ENCODE results near the gene PRCD.

GRCh38 chr17:76566988-76567431, 27.2 kb downstream of the PRCD start:
- no peak for TF ChIP-seq POLR2A (IDR thresholded peaks at IDR 0.05)
- TF ChIP-seq, protein P1, sequence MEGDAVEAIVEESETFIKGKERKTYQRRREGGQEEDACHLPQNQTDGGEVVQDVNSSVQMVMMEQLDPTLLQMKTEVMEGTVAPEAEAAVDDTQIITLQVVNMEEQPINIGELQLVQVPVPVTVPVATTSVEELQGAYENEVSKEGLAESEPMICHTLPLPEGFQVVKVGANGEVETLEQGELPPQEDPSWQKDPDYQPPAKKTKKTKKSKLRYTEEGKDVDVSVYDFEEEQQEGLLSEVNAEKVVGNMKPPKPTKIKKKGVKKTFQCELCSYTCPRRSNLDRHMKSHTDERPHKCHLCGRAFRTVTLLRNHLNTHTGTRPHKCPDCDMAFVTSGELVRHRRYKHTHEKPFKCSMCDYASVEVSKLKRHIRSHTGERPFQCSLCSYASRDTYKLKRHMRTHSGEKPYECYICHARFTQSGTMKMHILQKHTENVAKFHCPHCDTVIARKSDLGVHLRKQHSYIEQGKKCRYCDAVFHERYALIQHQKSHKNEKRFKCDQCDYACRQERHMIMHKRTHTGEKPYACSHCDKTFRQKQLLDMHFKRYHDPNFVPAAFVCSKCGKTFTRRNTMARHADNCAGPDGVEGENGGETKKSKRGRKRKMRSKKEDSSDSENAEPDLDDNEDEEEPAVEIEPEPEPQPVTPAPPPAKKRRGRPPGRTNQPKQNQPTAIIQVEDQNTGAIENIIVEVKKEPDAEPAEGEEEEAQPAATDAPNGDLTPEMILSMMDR (IDR thresholded peaks at IDR 0.05) = no peak
